CD4-positive, alpha-beta T cell treated with Interferon gamma for 1 hour (primary cell): ENCODE results near the gene FBXL20.

Experiments
- DNase-seq: peaks from one replicate; pipeline ENCODE4 v3.0.0-alpha.2; 2020

Gene FBXL20

GRCh38 chr17:39244600-39245570 lies 156.5 kb downstream of the FBXL20 start:
- peak; percentile 77 for DNase-seq

GRCh38 chr17:39244016-39244599 lies 157.3 kb downstream of the FBXL20 start:
- no peak for DNase-seq

GRCh38 chr17:39243155-39243554 lies 158.3 kb downstream of the FBXL20 start:
- no peak for DNase-seq

GRCh38 chr17:39240631-39241030 lies 160.8 kb downstream of the FBXL20 start:
- DNase-seq, result no peak

- DNase-seq, result peak; percentile 68
Observed at GRCh38 chr17:39239640-39240314, 161.6 kb downstream of the FBXL20 start.

- peak; percentile 85 for DNase-seq
Observed at GRCh38 chr17:39238311-39238972, 163.0 kb downstream of the FBXL20 start.

- no peak for DNase-seq
Observed at GRCh38 chr17:39237586-39237985, 163.8 kb downstream of the FBXL20 start.

- DNase-seq, result no peak
Observed at GRCh38 chr17:39236981-39237441, 164.4 kb downstream of the FBXL20 start.

GRCh38 chr17:39236450-39236927 lies 164.9 kb downstream of the FBXL20 start:
- no peak for DNase-seq

GRCh38 chr17:39235555-39236449 lies 165.6 kb downstream of the FBXL20 start:
- DNase-seq, result peak; percentile 52

GRCh38 chr17:39231591-39232551 lies 169.6 kb downstream of the FBXL20 start:
- peak; percentile 66 for DNase-seq

- no peak for DNase-seq
Observed at GRCh38 chr17:39231091-39231561, 170.3 kb downstream of the FBXL20 start.

GRCh38 chr17:39230361-39230760 lies 171.1 kb downstream of the FBXL20 start:
- no peak for DNase-seq

GRCh38 chr17:39229274-39229913 lies 172.0 kb downstream of the FBXL20 start:
- DNase-seq, result no peak

GRCh38 chr17:39227364-39227919 lies 174.0 kb downstream of the FBXL20 start:
- no peak for DNase-seq

- DNase-seq, result peak; percentile 62
Observed at GRCh38 chr17:39225959-39226683, 175.3 kb downstream of the FBXL20 start.

GRCh38 chr17:39225308-39225958 lies 176.0 kb downstream of the FBXL20 start, which contains the start of gene STAC2:
Gene STAC2 (minus strand): TSS chr17:39225945. CDS start chr17:39225502, 443 bp downstream.
- peak; percentile 31 for DNase-seq

GRCh38 chr17:39224778-39225307 lies 176.6 kb downstream of the FBXL20 start:
- no peak for DNase-seq
